Progenitor cell of endocrine pancreas (in vitro differentiated cells): ENCODE data around the gene UBTD1. TPM values are rescaled to one million over a fixed set of nuclear protein-coding genes. Genes with fewer than 3 reads are reported as not detected.
A peak's percentile ranks its signal among the peaks of the same experiment; 100 is the strongest.

Experiments
- DNase-seq: peaks from one replicate; pipeline ENCODE4 v3.0.0; 2021; ENCODE audit warnings: low spot score; ENCODE audit not compliant: unreplicated experiment
- H3K27ac Mint-ChIP-seq: 2 replicates; pipeline ENCODE4 v1.8.0; 2021; ENCODE audit warnings: mild to moderate bottlenecking, moderate library complexity, mixed read lengths
- H3K27me3 Mint-ChIP-seq: 2 replicates; pipeline ENCODE4 v1.8.0; 2021; ENCODE audit warnings: mixed read lengths
- H3K36me3 Mint-ChIP-seq: 2 replicates; pipeline ENCODE4 v1.8.0; 2022; ENCODE audit warnings: mixed read lengths; ENCODE audit not compliant: insufficient read depth
- H3K4me1 Mint-ChIP-seq: 2 replicates; pipeline ENCODE4 v1.8.0; 2021; ENCODE audit warnings: low read depth, mixed read lengths
- H3K4me3 Mint-ChIP-seq: 2 replicates; pipeline ENCODE4 v1.8.0; 2021; ENCODE audit warnings: low read depth, mild to moderate bottlenecking, moderate library complexity, mixed read lengths
- H3K9me3 Mint-ChIP-seq: 2 replicates; pipeline ENCODE4 v1.8.0; 2021; ENCODE audit warnings: low read depth, mixed read lengths
- CTCF ChIP-seq: fragments of 200-600 bp; sonication (generic); IDR thresholded peaks from one replicate; pipeline ENCODE4 v1.5.0; 2021; ENCODE audit warnings: antibody characterized with exemption, mild to moderate bottlenecking; ENCODE audit not compliant: unreplicated experiment
- total RNA-seq: library from RNA; stranded (reverse); gene quantifications from 2 replicates; pipeline ENCODE4 v1.2.1, GENCODE V29; 2021

UBTD1 gene
- total RNA-seq, 1 donor from 2014 or later, result 9.0 TPM

DNA sequence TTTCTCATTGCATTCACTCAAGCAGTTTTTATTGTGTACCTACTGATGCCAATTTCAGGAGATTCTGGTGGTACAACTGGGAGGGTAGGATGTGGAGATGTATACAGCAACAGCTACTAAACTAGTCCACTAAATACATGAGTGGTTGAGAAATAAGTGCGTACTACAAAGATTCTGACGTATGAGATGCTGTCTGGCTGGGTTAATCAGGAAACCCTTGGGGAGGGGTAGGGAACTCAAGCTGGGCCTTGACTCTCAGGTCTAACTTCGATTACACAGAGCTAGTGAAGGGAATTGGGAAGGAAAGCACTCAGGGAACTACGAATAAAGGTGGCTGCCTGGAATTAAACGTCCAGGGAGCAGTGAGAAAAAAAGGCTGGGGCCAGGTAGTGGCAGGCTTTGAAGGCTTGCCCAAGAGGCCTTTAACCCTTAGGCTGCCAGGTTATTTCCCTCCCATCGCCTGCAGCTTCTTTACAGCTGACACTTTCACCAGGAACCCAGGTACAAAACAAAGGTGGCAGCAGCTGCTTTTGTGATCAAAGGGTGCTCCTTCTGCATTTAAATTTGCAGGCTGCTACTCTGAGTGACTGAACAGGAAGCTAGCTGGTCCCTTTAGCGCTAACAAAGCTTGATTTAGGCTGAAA is 3.7 kb upstream of the UBTD1 start:
- no peak for TF ChIP-seq CTCF
- peak overlapping the region; percentile 31 for H3K4me3 Mint-ChIP-seq
- no peaks in the 10 kb centered on the region for H3K36me3 Mint-ChIP-seq
- no peak overlapping the region for H3K27ac Mint-ChIP-seq
- no peak for DNase-seq
- H3K27me3 Mint-ChIP-seq, result peaks cover 3% of the 10 kb centered on the region
- peaks cover 14% of the 10 kb centered on the region for H3K4me1 Mint-ChIP-seq
- no peaks in the 10 kb centered on the region for H3K9me3 Mint-ChIP-seq

- peak overlapping the region; percentile 98 for H3K27ac Mint-ChIP-seq
- H3K4me1 Mint-ChIP-seq, result peaks cover 37% of the 10 kb centered on the region
- peak; percentile 25 for DNase-seq
- no peaks in the 10 kb centered on the region for H3K36me3 Mint-ChIP-seq
- peak overlapping the region; percentile 98 for H3K4me3 Mint-ChIP-seq
- peaks cover 23% of the 10 kb centered on the region for H3K27me3 Mint-ChIP-seq
- no peaks in the 10 kb centered on the region for H3K9me3 Mint-ChIP-seq
- TF ChIP-seq CTCF, result no peak
These were observed 1.1 kb upstream of the UBTD1 start for GRCh38 chr10:97497572-97498075.

- no peak for TF ChIP-seq CTCF
- peaks cover 37% of the 10 kb centered on the region for H3K4me1 Mint-ChIP-seq
- H3K27me3 Mint-ChIP-seq, result peaks cover 23% of the 10 kb centered on the region
- no peaks in the 10 kb centered on the region for H3K36me3 Mint-ChIP-seq
- peak within 1 kb of the TSS; percentile 98 for H3K4me3 Mint-ChIP-seq
- peak; percentile 100 for DNase-seq
- peak within 1 kb of the TSS; percentile 98 for H3K27ac Mint-ChIP-seq
- H3K9me3 Mint-ChIP-seq, result no peaks in the 10 kb centered on the region
These were observed 466 bp upstream of the UBTD1 start, which contains the start of gene MMS19 for GRCh38 chr10:97498076-97498840. MMS19 (minus strand) TSS chr10:97498422; CDS start chr10:97498384, 38 bp downstream.

- H3K27ac Mint-ChIP-seq, result peak overlapping the region; percentile 51
- H3K4me1 Mint-ChIP-seq, result peaks cover 34% of the 10 kb centered on the region
- H3K4me3 Mint-ChIP-seq, result peak overlapping the region; percentile 74
- H3K27me3 Mint-ChIP-seq, result peaks cover 23% of the 10 kb centered on the region
- no peak for TF ChIP-seq CTCF
- H3K9me3 Mint-ChIP-seq, result no peaks in the 10 kb centered on the region
- no peaks in the 10 kb centered on the region for H3K36me3 Mint-ChIP-seq
- DNase-seq, result no peak
These were observed 1.0 kb downstream of the UBTD1 start for GRCh38 chr10:97499561-97500296.

DNA sequence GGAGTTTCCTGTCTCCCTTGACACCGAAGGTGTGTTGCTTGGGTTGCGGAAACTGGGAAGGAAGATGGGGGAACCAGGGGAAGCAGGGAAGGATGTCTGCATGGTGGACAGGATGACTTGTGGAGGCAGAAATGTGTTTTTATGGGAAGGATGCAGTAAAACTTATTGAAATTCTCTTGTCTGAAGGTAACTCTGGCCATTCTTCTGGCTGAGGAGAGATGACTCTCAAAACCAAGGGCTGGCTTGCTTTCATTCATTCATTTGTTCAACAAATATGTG is 1.5 kb downstream of the UBTD1 start:
- H3K27ac Mint-ChIP-seq, result peak overlapping the region; percentile 51

More for the DNA sequence above, 1.5 kb downstream of the UBTD1 start:
- TF ChIP-seq CTCF, result no peak
- H3K9me3 Mint-ChIP-seq, result no peaks in the 10 kb centered on the region
- H3K4me3 Mint-ChIP-seq, result peak overlapping the region; percentile 74
- peaks cover 23% of the 10 kb centered on the region for H3K27me3 Mint-ChIP-seq
- H3K36me3 Mint-ChIP-seq, result no peaks in the 10 kb centered on the region
- peaks cover 31% of the 10 kb centered on the region for H3K4me1 Mint-ChIP-seq
- DNase-seq, result no peak
